ENCODE data around the gene CAMSAP1. TPM values are rescaled to one million over a fixed set of nuclear protein-coding genes. Genes with fewer than 3 reads are reported as not detected.

CAMSAP1 gene
- total and polyA plus RNA-seq, 2 donors (not counting 1 experiment from before 2014, with no cell fraction given), result 6.6 to 31.0 TPM

DNA sequence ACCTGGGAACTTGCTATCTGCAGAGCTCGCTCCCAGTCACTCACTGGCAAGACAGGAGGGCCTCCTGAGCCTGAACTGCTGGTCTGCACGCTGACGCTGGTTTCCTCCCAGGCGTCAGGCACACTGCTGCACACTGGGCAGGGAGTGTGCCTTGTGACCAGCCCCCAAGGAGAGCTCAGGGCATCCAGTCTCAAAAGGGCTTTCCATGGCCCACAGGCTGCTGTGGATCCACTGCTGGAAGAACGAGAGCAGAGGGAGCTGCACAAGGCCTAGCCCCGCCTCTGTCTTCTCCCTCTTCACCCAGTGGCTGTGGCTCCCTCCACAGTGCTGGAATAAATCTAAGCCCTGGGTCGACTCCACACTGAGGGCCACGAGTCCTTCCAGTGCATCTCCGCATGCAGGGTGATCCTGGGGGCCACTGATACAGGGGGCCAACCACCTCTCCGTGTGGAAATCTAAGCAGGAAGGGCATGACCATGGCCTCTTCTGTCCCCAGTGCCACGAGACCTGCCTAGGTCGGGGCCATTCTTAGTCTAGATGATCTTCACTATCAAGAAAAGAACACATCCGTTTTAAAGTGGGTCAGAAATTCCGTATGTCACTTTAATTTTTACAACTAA lies 93.6 kb downstream of the CAMSAP1 start:
- H3K4me3 ChIP-seq (ENCODE audit: control extremely low read depth in 1 of 5, extremely low read depth in 1 of 5, insufficient read depth in 1 of 5, low read depth in 2 of 5, low read length in 4 of 5), result no peak overlapping the region
- Mint-ChIP-seq H3K4me3 (no peak overlapping the region), H3K27ac (no peak overlapping the region), H3K27me3 (no peaks in the 10 kb centered on the region), H3K9me3 (ENCODE audit: insufficient read depth) (no peaks in the 10 kb centered on the region), H3K4me1 (no peaks in the 10 kb centered on the region)
- H3K9me3 ChIP-seq (ENCODE audit: control extremely low read depth in 1 of 3, control insufficient read depth in 2 of 3, insufficient read depth in 1 of 3, low read length in 2 of 3), result no peaks in the 10 kb centered on the region
- intact Hi-C loops (cut with micrococcal nuclease), result no loop called here
- no peaks in the 10 kb centered on the region for H4K20me1 ChIP-seq (ENCODE audit: control insufficient read depth, insufficient read depth, low read length, poor library complexity, severe bottlenecking)
- no peaks in the 10 kb centered on the region for H3K79me2 ChIP-seq (ENCODE audit: control insufficient read depth, insufficient read depth, low read length)
- no peak overlapping the region for H3K27ac ChIP-seq (ENCODE audit: low read length in 2 of 2)
- TF ChIP-seq EZH2 (IDR thresholded peaks at IDR 0.05; ENCODE audit: borderline replicate concordance, insufficient read depth, low read depth, low read length, poor library complexity, severe bottlenecking), result no peak
- TF ChIP-seq, protein P1, sequence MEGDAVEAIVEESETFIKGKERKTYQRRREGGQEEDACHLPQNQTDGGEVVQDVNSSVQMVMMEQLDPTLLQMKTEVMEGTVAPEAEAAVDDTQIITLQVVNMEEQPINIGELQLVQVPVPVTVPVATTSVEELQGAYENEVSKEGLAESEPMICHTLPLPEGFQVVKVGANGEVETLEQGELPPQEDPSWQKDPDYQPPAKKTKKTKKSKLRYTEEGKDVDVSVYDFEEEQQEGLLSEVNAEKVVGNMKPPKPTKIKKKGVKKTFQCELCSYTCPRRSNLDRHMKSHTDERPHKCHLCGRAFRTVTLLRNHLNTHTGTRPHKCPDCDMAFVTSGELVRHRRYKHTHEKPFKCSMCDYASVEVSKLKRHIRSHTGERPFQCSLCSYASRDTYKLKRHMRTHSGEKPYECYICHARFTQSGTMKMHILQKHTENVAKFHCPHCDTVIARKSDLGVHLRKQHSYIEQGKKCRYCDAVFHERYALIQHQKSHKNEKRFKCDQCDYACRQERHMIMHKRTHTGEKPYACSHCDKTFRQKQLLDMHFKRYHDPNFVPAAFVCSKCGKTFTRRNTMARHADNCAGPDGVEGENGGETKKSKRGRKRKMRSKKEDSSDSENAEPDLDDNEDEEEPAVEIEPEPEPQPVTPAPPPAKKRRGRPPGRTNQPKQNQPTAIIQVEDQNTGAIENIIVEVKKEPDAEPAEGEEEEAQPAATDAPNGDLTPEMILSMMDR (IDR thresholded peaks at IDR 0.05), result no peak
- no peaks in the 10 kb centered on the region for H3K27me3 ChIP-seq (replicated peaks in 1 of 4; ENCODE audit: control extremely low read depth in 1 of 4, control insufficient read depth in 3 of 4, insufficient read depth in 4 of 4, low read length in 3 of 4)
- CTCF ChIA-PET, result no interaction called here
- H3K9ac ChIP-seq (ENCODE audit: low read length), result no peak overlapping the region
- WGBS (ENCODE audit: insufficient coverage), result 98% methylated on average over 11 of the region's 14 CpGs
- no peaks in the 10 kb centered on the region for H3K4me1 ChIP-seq (ENCODE audit: control insufficient read depth in 2 of 2, insufficient read depth in 2 of 2, low read length in 2 of 2)
- no peak overlapping the region for H2AFZ ChIP-seq (ENCODE audit: insufficient read depth, low read depth, low read length, poor library complexity, severe bottlenecking)
- ATAC-seq (ENCODE audit: low read depth) (no peak), DNase-seq (no peak)
- H3K36me3 ChIP-seq (replicated peaks in 1 of 2; ENCODE audit: control extremely low read depth in 1 of 2, control insufficient read depth in 1 of 2, extremely low read depth in 1 of 2, insufficient read depth in 2 of 2, low read length in 1 of 2), result peaks cover 3 to 67% of the 10 kb centered on the region in 2 experiments
- POLR2A ChIA-PET, result no interaction called here
- H3K4me2 ChIP-seq (replicated peaks; ENCODE audit: low read depth, low read length, poor library complexity, severe bottlenecking), result no peak overlapping the region

- TF ChIP-seq, protein P1 (IDR thresholded peaks at IDR 0.05), result no peak
- TF ChIP-seq EZH2 (IDR thresholded peaks at IDR 0.05; ENCODE audit: borderline replicate concordance, insufficient read depth, low read depth, low read length, poor library complexity, severe bottlenecking), result no peak
- ATAC-seq (ENCODE audit: low read depth) (no peak), DNase-seq (no peak)
- Histone ChIP-seq H3K4me2 (replicated peaks; ENCODE audit: low read depth, low read length, poor library complexity, severe bottlenecking) (no peak overlapping the region), H3K27ac (ENCODE audit: low read length in 2 of 2) (no peak overlapping the region), H3K9ac (ENCODE audit: low read length) (no peak overlapping the region), H3K36me3 (replicated peaks in 1 of 2; ENCODE audit: control extremely low read depth in 1 of 2, control insufficient read depth in 1 of 2, extremely low read depth in 1 of 2, insufficient read depth in 2 of 2, low read length in 1 of 2) (peaks cover 3 to 59% of the 10 kb centered on the region in 2 experiments), H3K9me3 (ENCODE audit: control extremely low read depth in 1 of 3, control insufficient read depth in 2 of 3, insufficient read depth in 1 of 3, low read length in 2 of 3) (no peaks in the 10 kb centered on the region), H3K27me3 (replicated peaks in 1 of 4; ENCODE audit: control extremely low read depth in 1 of 4, control insufficient read depth in 3 of 4, insufficient read depth in 4 of 4, low read length in 3 of 4) (no peaks in the 10 kb centered on the region), H3K4me3 (ENCODE audit: control extremely low read depth in 1 of 5, extremely low read depth in 1 of 5, insufficient read depth in 1 of 5, low read depth in 2 of 5, low read length in 4 of 5) (no peak overlapping the region), H2AFZ (ENCODE audit: insufficient read depth, low read depth, low read length, poor library complexity, severe bottlenecking) (no peak overlapping the region), H4K20me1 (ENCODE audit: control insufficient read depth, insufficient read depth, low read length, poor library complexity, severe bottlenecking) (no peaks in the 10 kb centered on the region), H3K79me2 (ENCODE audit: control insufficient read depth, insufficient read depth, low read length) (no peaks in the 10 kb centered on the region), H3K4me1 (ENCODE audit: control insufficient read depth in 2 of 2, insufficient read depth in 2 of 2, low read length in 2 of 2) (no peaks in the 10 kb centered on the region)
- no peak overlapping the region for H3K27ac Mint-ChIP-seq
- WGBS (ENCODE audit: insufficient coverage), result 100% methylated on average over 6 of the region's 13 CpGs
- H3K4me1 Mint-ChIP-seq, result no peaks in the 10 kb centered on the region
- ChIA-PET CTCF (no interaction called here), POLR2A (no interaction called here)
- H3K4me3 Mint-ChIP-seq, result no peak overlapping the region
- intact Hi-C loops (cut with micrococcal nuclease), result no loop called here
- H3K27me3 Mint-ChIP-seq, result no peaks in the 10 kb centered on the region
- no peaks in the 10 kb centered on the region for H3K9me3 Mint-ChIP-seq (ENCODE audit: insufficient read depth)
These were observed 94.4 kb downstream of the CAMSAP1 start for GRCh38 chr9:135812961-135813360.
